HEK293T (cell line): ENCODE data around the gene SYTL2.

ENCODE experiments used
- BHLHE40 ChIP-seq: fragments of 450-650 bp; IDR thresholded peaks from 2 replicates; pipeline ENCODE4 v1.6.1; 2016; ENCODE audit warnings: mild to moderate bottlenecking, moderate library complexity, borderline replicate concordance
- ELF4 ChIP-seq: fragments of 450-650 bp; IDR thresholded peaks from 2 replicates; pipeline ENCODE4 v1.6.1; 2017; ENCODE audit warnings: antibody characterized with exemption
- FOXA1 ChIP-seq: fragments of 450-650 bp; IDR thresholded peaks from 2 replicates; pipeline ENCODE4 v1.6.1; 2016; ENCODE audit warnings: mild to moderate bottlenecking
- SP1 ChIP-seq: fragments of 450-650 bp; IDR thresholded peaks from 2 replicates; pipeline ENCODE4 v1.6.1; 2017
- SUZ12 ChIP-seq: fragments of 450-650 bp; IDR thresholded peaks from 2 replicates; pipeline ENCODE4 v1.6.1; 2016; ENCODE audit warnings: mild to moderate bottlenecking
- ZNF384 ChIP-seq: fragments of 450-650 bp; IDR thresholded peaks from 2 replicates; pipeline ENCODE4 v1.6.1; 2016

GRCh38 chr11:85810871-85811611 lies at the start of gene SYTL2:
- TF ChIP-seq BHLHE40 (no peak), SP1 (no peak), SUZ12 (no peak), ELF4 (no peak), FOXA1 (no peak), ZNF384 (no peak)
